PC-3 (cell line): ENCODE results near the gene TMEM127.

Source experiments
- CTCF ChIP-seq: fragments of 300-600 bp; sonication (generic); conservative IDR thresholded peaks from 2 replicates; pipeline ENCODE4 v1.5.1; 2017; ENCODE audit warnings: antibody characterized with exemption, low read depth, mild to moderate bottlenecking, low read length
- EZH2 ChIP-seq: fragments of 300-600 bp; sonication (generic); IDR thresholded peaks from one replicate; pipeline ENCODE4 v1.6.1; 2017; ENCODE audit warnings: antibody characterized with exemption, mild to moderate bottlenecking, low read length; ENCODE audit not compliant: unreplicated experiment

GRCh38 chr2:96233436-96233835, 32.4 kb downstream of the TMEM127 start:
- TF ChIP-seq CTCF: no peak
- TF ChIP-seq EZH2: no peak
